ENCODE results near the gene B3GAT2.
"Not testable (repeated sequence)": the region's sequence is repeated elsewhere in the genome, so short reads cannot be mapped to it uniquely, and the experiment has no call there.

The B3GAT2 gene

GRCh38 chr6:70956451-70957283, at the start of gene B3GAT2:
Gene B3GAT2 (minus strand): TSS chr6:70957060. CDS start chr6:70956429, 631 bp downstream.
- DNase-seq (ENCODE audit: low read depth): no peak

GRCh38 chr6:70998148-70998547, 41.3 kb upstream of the B3GAT2 start:
- DNase-seq (ENCODE audit: low read depth): no peak

- DNase-seq (ENCODE audit: low read depth): no peak
Observed at GRCh38 chr6:70997379-70997778, 40.5 kb upstream of the B3GAT2 start.

- no peak for DNase-seq (ENCODE audit: low read depth)
Observed at GRCh38 chr6:70996106-70996505, 39.2 kb upstream of the B3GAT2 start.

DNA sequence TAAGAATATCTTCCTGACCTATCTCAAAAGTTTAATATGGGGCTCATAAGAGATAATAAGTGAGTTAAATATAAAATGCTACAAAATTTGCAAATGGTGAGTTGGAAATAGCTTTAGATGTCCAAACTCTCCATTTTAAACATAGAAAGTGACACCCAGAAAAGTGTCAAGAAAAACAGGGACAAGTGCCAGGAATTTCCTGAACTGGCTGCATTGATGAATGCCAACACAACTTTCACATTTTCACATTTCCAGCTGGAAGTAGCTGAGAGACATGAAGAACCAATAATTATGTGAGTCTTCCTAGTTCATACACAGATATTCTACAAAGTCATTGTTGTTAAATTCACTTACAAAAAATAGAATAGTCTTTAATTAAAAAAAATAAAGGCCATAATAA, 38.6 kb upstream of the B3GAT2 start:
- no peak for DNase-seq (ENCODE audit: low read depth)

DNA sequence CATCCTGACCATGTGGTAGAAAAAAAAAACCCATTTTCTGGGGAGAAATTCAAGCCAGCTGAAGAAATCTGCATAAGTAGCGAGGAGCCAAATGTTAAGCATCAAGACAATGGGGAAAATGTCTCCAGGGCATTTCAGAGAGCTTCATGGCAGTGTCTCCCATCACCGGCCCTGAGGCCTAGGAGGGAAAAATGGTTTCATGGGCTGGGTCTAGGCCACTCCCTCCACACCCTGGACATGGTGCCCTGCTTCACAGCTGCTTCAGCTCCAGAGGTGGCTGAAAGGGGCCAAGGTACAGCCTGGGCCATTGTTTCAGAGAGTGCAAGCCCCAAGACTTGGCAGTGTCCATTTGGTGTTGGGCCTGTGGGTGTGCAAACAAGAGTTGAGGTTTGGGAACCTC, 34.4 kb upstream of the B3GAT2 start:
- DNase-seq (ENCODE audit: low read depth): no peak

DNA sequence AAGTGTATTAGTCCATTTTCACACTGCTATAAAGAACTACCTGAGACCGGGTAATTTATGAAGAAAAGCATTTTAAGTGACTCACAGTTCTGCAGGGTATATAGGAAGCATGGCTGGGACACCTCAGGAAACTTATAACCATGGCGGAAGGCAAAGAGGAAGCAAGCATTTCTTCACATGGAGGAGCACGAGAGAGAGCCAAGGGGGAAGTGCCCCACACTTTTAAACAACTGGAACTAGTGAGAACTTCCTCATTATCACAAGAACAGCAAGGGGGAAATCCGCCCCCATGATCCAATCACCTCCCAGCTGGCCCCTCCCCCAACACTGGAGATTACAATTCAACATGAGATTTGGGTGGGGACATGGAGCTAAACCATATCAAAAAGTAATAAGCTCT, 28.3 kb upstream of the B3GAT2 start:
- no peak for DNase-seq (ENCODE audit: low read depth)

DNA sequence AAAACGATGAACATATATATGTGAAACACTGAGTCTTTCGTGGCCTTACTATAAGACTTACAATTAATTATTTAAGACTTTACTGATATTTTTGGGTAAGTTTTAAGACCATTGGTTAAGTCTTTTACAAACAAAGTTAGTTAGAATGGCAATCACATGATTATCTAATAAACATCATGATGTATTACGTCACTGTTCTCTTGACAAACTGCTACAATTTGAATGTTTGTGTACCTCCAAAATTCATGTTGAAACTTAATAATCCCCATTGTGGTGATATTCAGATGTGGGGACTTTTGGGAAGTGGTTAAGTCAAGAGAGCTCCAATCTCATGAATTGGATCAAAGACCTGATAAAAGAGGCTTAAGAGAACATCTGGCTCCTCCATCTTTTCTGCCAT, 25.9 kb upstream of the B3GAT2 start:
- DNase-seq (ENCODE audit: low read depth): no peak

DNA sequence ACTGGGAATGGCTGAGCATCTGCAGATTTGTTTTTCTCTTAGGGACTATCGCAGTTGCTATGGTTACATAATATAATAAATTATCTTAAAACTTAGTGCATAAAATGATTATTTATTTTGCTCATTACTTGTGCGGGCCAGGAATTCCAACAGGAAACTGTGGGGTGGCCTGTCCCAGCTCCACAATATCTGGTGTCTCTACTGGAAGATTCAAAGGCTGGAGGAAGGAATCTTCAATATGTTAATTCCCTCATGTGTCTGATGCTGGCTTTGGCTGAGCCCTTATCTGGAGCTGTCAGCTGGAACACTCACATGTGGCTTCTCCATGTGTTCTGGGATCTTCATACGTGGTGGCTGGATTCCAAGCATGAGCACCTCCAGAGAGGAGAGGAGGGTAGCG, 23.9 kb upstream of the B3GAT2 start:
- no peak for DNase-seq (ENCODE audit: low read depth)

DNA sequence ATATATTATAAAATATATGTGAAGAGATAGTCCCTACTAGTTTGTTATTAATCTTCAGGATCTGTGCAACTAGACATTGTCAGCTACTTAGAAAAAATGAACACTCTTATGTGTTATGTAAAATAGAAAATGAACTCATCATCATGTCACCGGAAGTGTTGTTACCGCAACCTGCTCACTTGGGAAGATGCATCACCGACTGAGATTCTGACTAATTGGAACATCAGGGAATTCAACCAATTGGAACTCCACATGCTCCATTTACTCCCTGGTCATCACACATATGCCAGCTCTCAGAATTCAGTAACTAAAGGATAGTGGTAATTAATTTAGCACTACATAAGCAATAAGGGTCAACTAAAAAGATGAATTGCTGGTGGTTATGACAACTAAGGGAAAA, 16.7 kb upstream of the B3GAT2 start:
- no peak for DNase-seq (ENCODE audit: low read depth)

- DNase-seq (ENCODE audit: low read depth): no peak
Observed at GRCh38 chr6:70967049-70967448, 10.2 kb upstream of the B3GAT2 start.

GRCh38 chr6:70957284-70957617, 391 bp upstream of the B3GAT2 start:
- DNase-seq (ENCODE audit: low read depth): no peak

DNA sequence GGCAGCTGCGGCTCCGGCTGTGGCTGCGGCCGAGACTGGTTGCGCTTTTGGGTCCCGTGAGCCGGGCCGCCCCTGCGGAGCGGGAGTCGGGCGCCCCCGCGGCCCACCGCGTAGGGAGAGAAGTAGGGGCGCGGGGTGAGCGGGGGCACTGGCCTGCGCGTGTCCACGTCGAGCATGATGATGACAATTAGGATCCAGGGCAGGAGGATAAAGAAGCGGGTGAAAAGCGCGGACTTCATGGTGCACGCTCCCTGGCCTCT, 739 bp downstream of the B3GAT2 start:
- DNase-seq (ENCODE audit: low read depth): no peak

DNA sequence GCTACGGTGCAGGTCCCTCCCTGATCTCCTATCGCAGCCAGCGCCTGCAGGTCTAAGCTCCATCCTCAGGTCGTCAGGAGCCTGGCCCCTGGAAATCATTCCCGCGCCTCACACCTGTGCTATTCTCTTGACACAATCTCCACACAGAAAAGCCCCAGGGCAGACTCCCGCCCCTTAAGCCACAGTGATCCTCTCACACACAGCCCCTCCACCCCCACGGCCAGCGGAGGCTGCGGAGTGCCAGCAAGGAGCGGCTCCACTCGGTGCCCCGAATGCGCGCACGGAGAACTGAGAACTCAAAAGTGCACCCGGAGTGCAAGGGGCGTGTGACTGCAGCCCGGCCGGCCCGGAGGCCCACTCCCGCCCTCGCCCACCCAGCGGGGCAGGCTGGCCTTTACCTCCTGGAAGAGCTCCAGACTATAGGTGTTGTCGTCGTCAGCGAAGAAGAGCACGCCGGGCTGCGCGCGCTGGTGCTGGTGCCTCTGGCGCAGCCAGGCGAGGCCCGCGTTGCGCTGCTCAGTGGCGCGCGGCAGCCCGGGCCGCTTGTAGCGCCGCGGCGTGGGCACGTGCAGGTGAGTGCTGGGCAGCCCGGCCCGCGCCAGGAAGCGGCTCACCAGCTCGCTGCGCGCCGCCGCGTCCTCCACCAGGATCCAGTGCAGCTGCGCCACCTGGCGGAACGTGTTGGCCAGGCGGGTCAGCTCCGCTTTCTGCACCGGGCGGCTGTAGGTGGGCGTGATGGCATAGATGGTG, 1.2 kb downstream of the B3GAT2 start:
- peak; percentile 73 for DNase-seq (ENCODE audit: low read depth)

DNA sequence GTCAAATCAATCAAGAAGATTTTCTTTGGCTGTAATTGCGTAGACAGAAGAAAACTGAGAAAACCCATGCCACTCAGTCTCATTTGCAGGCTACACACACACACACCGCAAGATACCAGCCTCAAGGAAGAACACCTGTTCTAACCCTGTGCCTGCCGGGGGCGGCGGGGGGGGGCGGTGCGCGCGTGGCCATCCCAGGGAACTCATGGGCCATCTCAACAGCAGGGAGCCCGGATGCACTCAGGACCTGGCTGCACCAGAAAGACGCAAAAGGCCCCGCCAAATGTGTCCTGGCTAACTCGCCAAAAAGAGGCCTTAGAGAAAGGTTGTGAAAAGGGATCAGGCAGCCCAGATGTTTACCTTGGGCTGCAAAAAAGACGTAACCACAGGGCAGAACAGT, 2.1 kb downstream of the B3GAT2 start:
- no peak for DNase-seq (ENCODE audit: low read depth)

DNA sequence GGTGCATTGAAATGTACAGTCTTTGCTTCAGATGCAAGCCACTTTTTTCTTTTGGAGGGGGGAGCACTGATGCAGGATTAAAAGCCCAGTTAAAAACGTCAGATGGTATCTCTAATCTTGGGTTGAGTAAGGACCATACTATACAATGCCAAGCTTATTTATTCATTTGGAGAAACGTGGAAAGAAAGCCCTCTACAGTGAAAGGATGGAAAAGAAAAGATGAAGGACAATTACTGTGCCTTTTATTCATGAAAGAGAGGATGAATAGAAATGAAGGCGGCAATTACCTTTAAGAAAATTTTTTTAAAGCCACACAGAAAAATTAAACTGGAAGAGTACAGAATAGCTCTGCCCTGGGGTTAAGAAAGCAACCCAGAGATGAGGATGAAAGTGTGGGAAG, 2.7 kb downstream of the B3GAT2 start:
- DNase-seq (ENCODE audit: low read depth): no peak

GRCh38 chr6:70952608-70953165, 4.2 kb downstream of the B3GAT2 start:
- DNase-seq (ENCODE audit: low read depth): no peak

DNA sequence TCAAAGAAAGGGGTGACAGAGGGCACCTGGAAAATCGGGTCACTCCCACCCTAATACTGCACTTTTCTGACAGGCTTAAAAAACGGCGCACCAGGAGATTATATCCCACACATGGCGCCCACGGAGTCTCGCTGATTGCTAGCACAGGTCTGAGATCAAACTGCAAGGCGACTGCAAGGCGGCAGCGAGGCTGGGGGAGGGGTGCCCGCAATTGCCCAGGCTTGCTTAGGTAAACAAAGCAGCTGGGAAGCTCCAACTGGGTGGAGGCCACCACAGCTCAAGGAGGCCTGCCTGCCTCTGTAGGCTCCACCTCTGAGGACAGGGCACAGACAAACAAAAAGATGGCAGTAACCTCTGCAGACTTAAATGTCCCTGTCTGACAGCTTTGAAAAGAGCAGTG, 12.5 kb downstream of the B3GAT2 start:
- DNase-seq (ENCODE audit: low read depth): not testable (repeated sequence)

GRCh38 chr6:70933853-70934252, 23.0 kb downstream of the B3GAT2 start:
- DNase-seq (ENCODE audit: low read depth): no peak

DNA sequence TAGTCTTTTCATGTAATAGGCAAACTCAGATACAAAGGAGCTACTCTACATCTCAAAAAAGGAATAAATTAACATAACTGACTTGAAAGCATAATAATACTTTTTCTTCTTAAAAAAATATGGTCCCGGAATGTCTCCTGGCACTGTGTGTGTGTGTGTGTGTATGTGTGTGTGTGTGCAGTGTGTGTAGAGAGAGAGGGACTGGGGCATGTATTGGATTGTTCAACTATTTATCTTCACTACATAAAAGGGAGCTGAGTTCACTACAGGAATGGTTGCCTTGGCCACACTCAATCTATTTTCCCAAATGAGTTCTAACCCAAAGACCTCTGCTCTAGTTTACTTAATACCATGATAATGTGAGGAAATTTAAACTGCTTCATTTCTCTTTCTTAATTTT, 51.1 kb downstream of the B3GAT2 start:
- no peak for DNase-seq (ENCODE audit: low read depth)

- no peak for DNase-seq (ENCODE audit: low read depth)
Observed at GRCh38 chr6:70903665-70904452, 53.0 kb downstream of the B3GAT2 start.

DNA sequence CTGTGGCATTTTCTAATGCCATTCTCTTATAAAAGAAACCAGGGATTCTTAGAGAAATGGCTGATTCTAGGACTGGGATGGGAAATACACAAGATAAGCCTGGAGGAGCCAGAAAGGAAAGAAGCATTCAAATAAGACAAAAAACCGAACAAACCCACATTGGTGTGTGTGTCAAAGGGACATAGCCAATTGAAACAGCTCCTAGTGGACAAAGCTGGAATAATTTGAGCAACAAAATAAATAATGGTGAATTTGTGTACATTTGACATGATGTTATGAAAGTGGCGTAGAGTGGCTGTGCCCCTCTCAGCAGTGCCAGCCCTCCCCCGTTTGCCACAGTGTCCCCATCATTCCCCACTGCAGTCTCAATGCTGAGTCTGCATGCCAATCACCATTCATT, 55.5 kb downstream of the B3GAT2 start:
- DNase-seq (ENCODE audit: low read depth): no peak

GRCh38 chr6:70900047-70900446, 56.8 kb downstream of the B3GAT2 start:
- DNase-seq (ENCODE audit: low read depth): no peak
